HepG2 (cell line): ENCODE results near the gene AGBL2. TPM values are rescaled to one million over a fixed set of nuclear protein-coding genes. Genes with fewer than 3 reads are reported as not detected.

Source experiments
- ATAC-seq: fragments of 200-7000 bp; cut with Tn5 transposase; 3 replicates; pipeline ENCODE4 v1.9.1; 2020; ENCODE audit warnings: mild to moderate bottlenecking, moderate library complexity
- BruUV-seq: library from RNA; stranded (reverse); fragments of 400-500 nt; replicated peaks from 2 replicates; lab custom pipeline; 2021; lab: Mats Ljungman, UMichigan
- CTCF ChIA-PET: fragments of 300-600 bp; formaldehyde crosslinking; extraction: SDS; loops from one replicate; lab custom pipeline; 2021; ENCODE audit warnings: low total read pairs, inconsistent platforms, low intra/inter-chr PET ratio; lab: Yijun Ruan, JAX
- POLR2A ChIA-PET: fragments of 350-600 bp; sonication (Branson Sonifier 250); formaldehyde crosslinking; loops from one replicate; lab custom pipeline; 2020; ENCODE audit warnings: antibody characterized with exemption, inconsistent platforms; lab: Yijun Ruan, JAX
- DNase-seq: peaks from one replicate; pipeline ENCODE4 v3.0.0-alpha.2; 2015; ENCODE audit warnings: low spot score
- FAIRE-seq: peaks from 3 replicates; lab custom pipeline; 2011; peaks lifted over from hg19 to GRCh38; lab: Jason Lieb, UNC
- H2AFZ ChIP-seq: one replicate; pipeline ENCODE4 v1.6.1; 2011; ENCODE audit warnings: low read length, inconsistent platforms
- H3K27ac ChIP-seq: fragments of 300-600 bp; 3 replicates; pipeline ENCODE4 v1.8.0; 2011; ENCODE audit warnings: mixed run types, mild to moderate bottlenecking, mixed read lengths, low read length, inconsistent platforms; ENCODE audit not compliant: insufficient read depth; ENCODE audit errors: extremely low read length
- H3K27me3 ChIP-seq, 2 experiments: fragments of 200-600 bp in 1 of 2; 2 replicates in 1 of 2; 3 replicates in 1 of 2; pipeline versions ENCODE4 v1.6.0 to v1.8.0; 2011; ENCODE audit warnings: low read length in 2 of 2, mild to moderate bottlenecking in 2 of 2, moderate library complexity in 2 of 2, inconsistent platforms in 1 of 2; ENCODE audit not compliant: insufficient read depth in 2 of 2, control insufficient read depth in 1 of 2
- H3K36me3 ChIP-seq, 2 experiments: fragments of 200-600 bp in 1 of 2; replicated peaks in 1 of 2; 2 replicates in 1 of 2; 3 replicates in 1 of 2; pipeline versions ENCODE4 v1.5.1 to v1.8.0; 2011; ENCODE audit warnings: low read length in 2 of 2, inconsistent platforms in 1 of 2; ENCODE audit not compliant: insufficient read depth in 2 of 2, control insufficient read depth in 1 of 2
- H3K4me1 ChIP-seq: 2 replicates; pipeline ENCODE4 v1.5.1; 2012; ENCODE audit warnings: low read length, inconsistent platforms; ENCODE audit not compliant: insufficient read depth
- H3K4me2 ChIP-seq: 2 replicates; pipeline ENCODE4 v1.6.0; 2011; ENCODE audit warnings: low read depth, low read length, inconsistent platforms
- H3K4me3 ChIP-seq, 3 experiments: fragments of 200-600 bp in 1 of 3; sonication (generic), shearing (Covaris generic) in 1 of 3; replicated peaks in 1 of 3; 2 replicates each; pipeline ENCODE4 v1.5.1; 2011 to 2016; ENCODE audit warnings: low read length in 3 of 3, inconsistent platforms in 2 of 3, low read depth in 2 of 3, mild to moderate bottlenecking in 2 of 3, control low read depth in 1 of 3, mixed read lengths in 1 of 3; ENCODE audit not compliant: insufficient read depth in 1 of 3
- H3K79me2 ChIP-seq: one replicate; pipeline ENCODE4 v1.6.1; 2011; ENCODE audit warnings: low read length, inconsistent platforms; ENCODE audit not compliant: insufficient read depth
- H3K9ac ChIP-seq: 2 replicates; pipeline ENCODE4 v1.6.0; 2011; ENCODE audit warnings: mild to moderate bottlenecking, low read depth, low read length, inconsistent platforms; ENCODE audit not compliant: insufficient read depth
- H3K9me3 ChIP-seq: 2 replicates; pipeline ENCODE4 v1.5.1; 2012; ENCODE audit warnings: mild to moderate bottlenecking, low read length
- H4K20me1 ChIP-seq: 2 replicates; pipeline ENCODE4 v1.6.0; 2011; ENCODE audit warnings: inconsistent platforms, mild to moderate bottlenecking, low read length, moderate library complexity; ENCODE audit not compliant: insufficient read depth
- ARNTL ChIP-seq: sonication (generic); formaldehyde crosslinking; IDR thresholded peaks from 2 replicates; pipeline ENCODE4 v1.4.0; 2020; ENCODE audit warnings: mild to moderate bottlenecking, missing genetic modification reagents
- CEBPG ChIP-seq: IDR thresholded peaks from 2 replicates; pipeline ENCODE4 v1.6.1; 2016
- RBFOX2 ChIP-seq: fragments of 200-400 bp; formaldehyde crosslinking; IDR thresholded peaks from 2 replicates; pipeline ENCODE4 v1.6.1; 2017; ENCODE audit warnings: low read depth, mild to moderate bottlenecking, low read length
- ZNF407 ChIP-seq: sonication (generic); formaldehyde crosslinking; IDR thresholded peaks from one replicate; pipeline ENCODE4 v1.5.1; 2020; ENCODE audit warnings: mild to moderate bottlenecking, missing genetic modification reagents; ENCODE audit errors: not compliant biosample characterization
- ZNF598 ChIP-seq: sonication (generic); formaldehyde crosslinking; IDR thresholded peaks from 2 replicates; pipeline ENCODE4 v1.5.1; 2020; ENCODE audit warnings: mild to moderate bottlenecking, missing genetic modification reagents, borderline replicate concordance
- whole genome bisulfite sequencing: methylation state at CpG from one replicate; pipeline ENCODE4 v1.1.6; 2017; ENCODE audit warnings: low lambda C conversion rate; 5-methylcytosine and 5-hydroxymethylcytosine counted together
- in situ Hi-C: cut with HindIII; loops from 2 replicates; pipeline ENCODE4 v1.10.0; 2017; ENCODE audit warnings: low pct_unique_long_range_greater_than_20kb; ENCODE audit not compliant: extremely low pct_ligation_motif_present
- intact Hi-C: fragments of 100-400 bp; cut with micrococcal nuclease; formaldehyde crosslinking; loops from one replicate; pipeline ENCODE4 v1.10.0; 2022; ENCODE audit not compliant: unreplicated experiment
- polyA plus RNA-seq, 8 experiments: library from polyadenylated mRNA; depleted of rRNA in 3 of 8; stranded (reverse) in 7 of 8; unstranded in 1 of 8; fragments of >200 nt; fragmentation: Illumina TruSeq in 4 of 8; extraction: Trizol in 4 of 8; gene quantifications; 2 replicates each; pipeline versions ENCODE4 v1.2.1 to v1.2.3, GENCODE V29; 2011 to 2016; ENCODE audit warnings: low read depth in 4 of 8, missing spikeins in 1 of 8, mixed read lengths in 1 of 8; ENCODE audit not compliant: insufficient read depth in 1 of 8
- total RNA-seq, 5 experiments: library from RNA; depleted of rRNA; stranded (reverse); fragments of >200 nt; fragmentation: Illumina TruSeq; extraction: Trizol; gene quantifications; 2 replicates each; pipeline ENCODE4 v1.2.3, GENCODE V29; 2016; ENCODE audit warnings: low read depth in 1 of 5
- TF ChIP-seq, protein P1 (sequence below): sonication (generic); formaldehyde crosslinking; IDR thresholded peaks from 2 replicates; pipeline ENCODE4 v1.5.0; 2020; ENCODE audit warnings: mild to moderate bottlenecking, missing genetic modification reagents, moderate library complexity

AGBL2 gene
- total and polyA plus RNA-seq, 2 of the 13 experiments (the other 11 are each of a cell fraction or from before 2014, with no cell fraction given), result 1.6 to 5.7 TPM

GRCh38 chr11:47720651-47721050, 5.5 kb upstream of the AGBL2 start (continued):
- TF ChIP-seq RBFOX2, result no peak

- H2AFZ ChIP-seq, result no peak overlapping the region
- H3K4me2 ChIP-seq, result no peak overlapping the region
- no peak overlapping the region for H3K4me3 ChIP-seq
- in situ Hi-C loops, result no loop called here
- H3K36me3 ChIP-seq, result peaks cover 3 to 33% of the 10 kb centered on the region in 2 experiments
- ATAC-seq, result no peak
- H4K20me1 ChIP-seq, result no peaks in the 10 kb centered on the region
- no TSS peak for BruUV-seq
- WGBS, result 85% methylated on average over 5 of the region's 5 CpGs
- no peak for FAIRE-seq
- no peaks in the 10 kb centered on the region for H3K79me2 ChIP-seq
- no peaks in the 10 kb centered on the region for H3K27me3 ChIP-seq
- intact Hi-C loops, result no loop called here
- ChIA-PET CTCF (no interaction called here), POLR2A (no interaction called here)
- no peak for DNase-seq
- H3K9me3 ChIP-seq, result no peaks in the 10 kb centered on the region
- H3K4me1 ChIP-seq, result peaks cover 16% of the 10 kb centered on the region
- no peak overlapping the region for H3K27ac ChIP-seq
- H3K9ac ChIP-seq, result no peak overlapping the region
- TF ChIP-seq, protein P1, sequence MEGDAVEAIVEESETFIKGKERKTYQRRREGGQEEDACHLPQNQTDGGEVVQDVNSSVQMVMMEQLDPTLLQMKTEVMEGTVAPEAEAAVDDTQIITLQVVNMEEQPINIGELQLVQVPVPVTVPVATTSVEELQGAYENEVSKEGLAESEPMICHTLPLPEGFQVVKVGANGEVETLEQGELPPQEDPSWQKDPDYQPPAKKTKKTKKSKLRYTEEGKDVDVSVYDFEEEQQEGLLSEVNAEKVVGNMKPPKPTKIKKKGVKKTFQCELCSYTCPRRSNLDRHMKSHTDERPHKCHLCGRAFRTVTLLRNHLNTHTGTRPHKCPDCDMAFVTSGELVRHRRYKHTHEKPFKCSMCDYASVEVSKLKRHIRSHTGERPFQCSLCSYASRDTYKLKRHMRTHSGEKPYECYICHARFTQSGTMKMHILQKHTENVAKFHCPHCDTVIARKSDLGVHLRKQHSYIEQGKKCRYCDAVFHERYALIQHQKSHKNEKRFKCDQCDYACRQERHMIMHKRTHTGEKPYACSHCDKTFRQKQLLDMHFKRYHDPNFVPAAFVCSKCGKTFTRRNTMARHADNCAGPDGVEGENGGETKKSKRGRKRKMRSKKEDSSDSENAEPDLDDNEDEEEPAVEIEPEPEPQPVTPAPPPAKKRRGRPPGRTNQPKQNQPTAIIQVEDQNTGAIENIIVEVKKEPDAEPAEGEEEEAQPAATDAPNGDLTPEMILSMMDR, result 0 out of 2 replicates have a peak, but pooled peaks have one; percentile 14
- TF ChIP-seq CEBPG, result no peak
- TF ChIP-seq, all 625 proteins: peak for 1
Observed at GRCh38 chr11:47716692-47717091, 1.5 kb upstream of the AGBL2 start.

DNA sequence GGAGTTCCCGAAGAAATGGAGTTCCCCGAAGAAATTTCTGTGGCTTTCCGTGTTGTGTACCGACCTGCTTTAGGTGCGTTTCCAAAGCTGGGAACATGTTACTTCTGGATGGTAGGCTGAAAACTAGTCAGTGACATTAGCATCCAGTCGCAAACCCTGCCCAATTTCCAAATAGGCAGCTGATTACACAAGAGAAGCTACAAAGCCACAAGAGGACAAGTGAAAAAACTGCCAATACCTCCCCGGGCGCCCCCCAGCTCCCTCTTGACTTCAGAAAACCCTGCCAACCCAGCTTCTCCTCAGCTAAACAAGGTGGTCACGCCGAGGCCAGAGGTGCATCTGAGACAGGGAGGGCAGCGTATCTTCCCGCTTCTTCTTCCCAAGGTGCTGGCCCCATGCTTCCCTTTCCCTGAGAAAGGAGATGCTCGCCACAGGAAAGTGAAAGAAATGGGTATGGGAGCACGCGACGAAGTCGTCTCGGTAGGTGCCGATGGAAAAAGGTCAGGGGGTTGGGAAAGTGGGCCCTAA, 551 bp downstream of the AGBL2 start:
- CTCF ChIA-PET, result no interaction called here
- POLR2A ChIA-PET, result interaction anchor here (0.9 to 2.5 kb wide), 9 partner anchors 8 to 75 kb away, joined by 3 to 40 read pairs (median 4); partner anchors contain the start of gene FNBP4
- TF ChIP-seq ZNF598 (CRISPR knock-in tag) (no peak), ARNTL (CRISPR knock-in tag) (0 out of 2 replicates have a peak, but pooled peaks have one; percentile 43), ZNF407 (peak; percentile 25)

More for the DNA sequence above, 551 bp downstream of the AGBL2 start:
- H3K36me3 ChIP-seq, result peaks cover 1 to 18% of the 10 kb centered on the region in 2 experiments
- FAIRE-seq (no peak), ATAC-seq (peak; percentile 59), DNase-seq (no peak)
- WGBS, result 2% methylated on average over 12 of the region's 19 CpGs
- H3K9me3 ChIP-seq, result no peaks in the 10 kb centered on the region
- peak overlapping the region; percentile 78 to 84 (median 78) for H3K4me3 ChIP-seq
- H3K79me2 ChIP-seq, result no peaks in the 10 kb centered on the region
- H4K20me1 ChIP-seq, result no peaks in the 10 kb centered on the region
- peak overlapping the region; percentile 97 for H3K4me2 ChIP-seq
- peak overlapping the region; percentile 51 for H2AFZ ChIP-seq
- in situ Hi-C loops, result no loop called here
- H3K4me1 ChIP-seq, result peaks cover 22% of the 10 kb centered on the region
- H3K9ac ChIP-seq, result peak overlapping the region; percentile 76
- no peaks in the 10 kb centered on the region for H3K27me3 ChIP-seq
- TSS peak; percentile 44 for BruUV-seq
- intact Hi-C loops, result no loop called here
- peak overlapping the region; percentile 55 for H3K27ac ChIP-seq
